ENCODE measurements around the gene CIB4. TPM values are rescaled to one million over a fixed set of nuclear protein-coding genes. Genes with fewer than 3 reads are reported as not detected.
A peak's percentile ranks its signal among the peaks of the same experiment; 100 is the strongest.

Gene CIB4
- total and polyA plus RNA-seq, 2 of the 4 experiments (the other 2 are of a cell fraction) = not detected

DNA sequence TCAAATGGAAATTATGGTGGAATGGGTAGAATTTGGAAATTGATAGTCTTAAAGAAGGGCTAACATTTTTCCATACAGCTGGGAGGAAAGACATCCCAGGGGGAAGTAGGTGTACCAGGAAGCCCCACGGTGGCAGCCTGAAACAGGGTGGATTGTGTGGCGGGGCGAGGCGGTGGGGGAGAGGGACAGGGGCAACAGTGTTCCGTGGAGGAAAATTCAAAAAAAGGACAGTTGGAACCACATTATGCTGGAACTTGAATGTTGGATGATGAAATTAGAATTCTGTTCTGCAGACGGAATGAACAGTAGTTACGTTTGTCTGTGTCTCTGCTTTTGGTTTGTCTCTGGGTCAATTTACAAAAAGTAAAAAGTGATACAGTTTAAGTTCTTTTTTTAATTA, 10.6 kb upstream of the CIB4 start:
- TF ChIP-seq NFE2L2 (IDR thresholded peaks at IDR 0.05; ENCODE audit: low read depth, low read length) = no peak
- TF ChIP-seq MXI1 (IDR thresholded peaks at IDR 0.05; ENCODE audit: borderline replicate concordance, low read depth, low read length) = no peak
- dilution Hi-C loops (cut with HindIII; ENCODE audit: low sequenced_read_pairs, unreplicated experiment) (no loop called here), intact Hi-C loops (cut with micrococcal nuclease) (no loop called here), in situ Hi-C loops (cut with MboI; ENCODE audit: low sequenced_read_pairs) (no loop called here)
- ATAC-seq (ENCODE audit: low read depth) (no peak), DNase-seq (no peak)
- Histone ChIP-seq H3K23ac (ENCODE audit: low read depth, low read length) (no peak overlapping the region), H3K18ac (ENCODE audit: low read depth, low read length) (no peak overlapping the region), H2BK20ac (ENCODE audit: low read depth, low read length) (no peak overlapping the region), H2AK9ac (replicated peaks; ENCODE audit: low read depth, low read length, poor library complexity) (no peak overlapping the region), H3K4me1 (ENCODE audit: control insufficient read depth, insufficient read depth, low read length) (peaks cover 2% of the 10 kb centered on the region; the same call in 1 of the 2 replicates), H3K4me2 (ENCODE audit: low read depth, low read length) (no peak overlapping the region), H4K91ac (ENCODE audit: insufficient read depth, low read depth, low read length) (no peak overlapping the region), H3K36me3 (ENCODE audit: control insufficient read depth, insufficient read depth, low read length) (no peaks in the 10 kb centered on the region), H3K27ac (ENCODE audit: insufficient read depth, low read length) (peak overlapping the region; percentile 42; the same call in 1 of the 2 replicates), H2BK5ac (ENCODE audit: low read depth, low read length, poor library complexity, severe bottlenecking) (no peak overlapping the region), H2BK15ac (ENCODE audit: low read depth, low read length) (no peak overlapping the region), H4K20me1 (ENCODE audit: insufficient read depth, low read length) (no peaks in the 10 kb centered on the region), H4K8ac (ENCODE audit: low read depth in 2 of 2, low read length in 2 of 2) (no peak overlapping the region), H2AFZ (replicated peaks; ENCODE audit: low read length, poor library complexity) (no peak overlapping the region), H4K5ac (ENCODE audit: low read depth, low read length) (no peak overlapping the region), H3K9me1 (ENCODE audit: insufficient read depth, low read length) (no peaks in the 10 kb centered on the region), H3K56ac (ENCODE audit: extremely low read depth, insufficient read depth, low read length) (no peak overlapping the region), H3K9ac (ENCODE audit: low read depth, low read length) (no peak overlapping the region), H3K14ac (replicated peaks; ENCODE audit: low read depth, low read length) (no peak overlapping the region), H3K9me3 (ENCODE audit: control insufficient read depth, insufficient read depth, low read length) (peaks cover 3% of the 10 kb centered on the region), H2BK120ac (ENCODE audit: low read depth, low read length) (no peak overlapping the region), H2AK5ac (ENCODE audit: low read depth, low read length) (no peak overlapping the region), H3K79me1 (ENCODE audit: low read depth in 1 of 2, low read length in 2 of 2) (no peaks in the 10 kb centered on the region), H3K4ac (ENCODE audit: low read depth, low read length) (no peak overlapping the region), H3K4me3 (ENCODE audit: insufficient read depth, low read depth, low read length) (no peak overlapping the region), H3K27me3 (ENCODE audit: control insufficient read depth, insufficient read depth, low read length) (peaks cover 53% of the 10 kb centered on the region)
- CTCF ChIA-PET = no interaction called here
- no TSS peak for BruUV-seq (replicated peaks)
- WGBS, 2 experiments (ENCODE audit: extremely low coverage in 2 of 2, insufficient read length in 1 of 2) = 63% methylated on average over 5 of the region's 7 CpGs; no CpG with 5 or more reads in 1 of the 2 experiments
- POLR2A ChIA-PET (ENCODE audit: unreplicated experiment) = no interaction called here

Measured in IMR-90 (cell line).